Endometrial microvascular endothelial cells (primary cell): Measurements from ENCODE around the gene BMP4. TPM values are rescaled to one million over a fixed set of nuclear protein-coding genes. Genes with fewer than 3 reads are reported as not detected.

Experiments used
- in situ Hi-C: cut with HindIII; loops from 2 replicates; pipeline ENCODE4 v1.10.0; 2017; ENCODE audit warnings: low sequenced_read_pairs, low pct_unique_long_range_greater_than_20kb; ENCODE audit errors: inconsistent ontology term
- total RNA-seq: library from RNA; depleted of rRNA; stranded (reverse); fragments of >200 nt; gene quantifications from one replicate; pipeline ENCODE4 v1.2.3, GENCODE V29; 2015; ENCODE audit errors: inconsistent ontology term

BMP4 gene
- total RNA-seq, 1 donor from 2014 or later = 36.1 TPM

- in situ Hi-C loops = loop anchor here (10.0 to 25.0 kb wide), 2 partner anchors 205 to 432 kb away; no protein-coding TSS in a partner anchor
Observed at GRCh38 chr14:53969326-53969725, 12.7 kb upstream of the BMP4 start.

- in situ Hi-C loops = loop anchor here (10.0 to 25.0 kb wide), 2 partner anchors 206 to 431 kb away; no protein-coding TSS in a partner anchor
Observed at GRCh38 chr14:53968726-53969125, 12.1 kb upstream of the BMP4 start.

- in situ Hi-C loops = loop anchor here (10.0 to 25.0 kb wide), 2 partner anchors 207 to 430 kb away; no protein-coding TSS in a partner anchor
Observed at GRCh38 chr14:53967606-53968005, 11.0 kb upstream of the BMP4 start.

- in situ Hi-C loops = loop anchor here (10.0 to 25.0 kb wide), 2 partner anchors 211 to 427 kb away; no protein-coding TSS in a partner anchor
Observed at GRCh38 chr14:53964249-53964648, 7.6 kb upstream of the BMP4 start.

GRCh38 chr14:53963320-53964227, 6.9 kb upstream of the BMP4 start:
- in situ Hi-C loops = loop anchor here (10.0 to 25.0 kb wide), 2 partner anchors 211 to 426 kb away; no protein-coding TSS in a partner anchor

GRCh38 chr14:53962953-53963319, 6.3 kb upstream of the BMP4 start:
- in situ Hi-C loops = loop anchor here (10.0 to 25.0 kb wide), 2 partner anchors 212 to 426 kb away; no protein-coding TSS in a partner anchor

GRCh38 chr14:53958628-53959027, 2.0 kb upstream of the BMP4 start:
- in situ Hi-C loops = loop anchor here (25.0 kb wide), 1 partner anchor 421 kb away; no protein-coding TSS in a partner anchor

GRCh38 chr14:53957739-53958138, 1.1 kb upstream of the BMP4 start:
- in situ Hi-C loops = loop anchor here (25.0 kb wide), 1 partner anchor 420 kb away; no protein-coding TSS in a partner anchor

- in situ Hi-C loops = loop anchor here (25.0 kb wide), 1 partner anchor 419 kb away; no protein-coding TSS in a partner anchor
Observed at GRCh38 chr14:53955671-53956426, 776 bp downstream of the BMP4 start.

- in situ Hi-C loops = loop anchor here (25.0 kb wide), 1 partner anchor 418 kb away; no protein-coding TSS in a partner anchor
Observed at GRCh38 chr14:53955229-53955556, 1.4 kb downstream of the BMP4 start.

- in situ Hi-C loops = loop anchor here (25.0 kb wide), 1 partner anchor 417 kb away; no protein-coding TSS in a partner anchor
Observed at GRCh38 chr14:53954551-53955228, 1.9 kb downstream of the BMP4 start.

- in situ Hi-C loops = loop anchor here (25.0 kb wide), 1 partner anchor 417 kb away; no protein-coding TSS in a partner anchor
Observed at GRCh38 chr14:53953828-53954550, 2.6 kb downstream of the BMP4 start.

GRCh38 chr14:53953002-53953827, 3.4 kb downstream of the BMP4 start:
- in situ Hi-C loops = loop anchor here (25.0 kb wide), 1 partner anchor 416 kb away; no protein-coding TSS in a partner anchor

- in situ Hi-C loops = loop anchor here (25.0 kb wide), 1 partner anchor 415 kb away; no protein-coding TSS in a partner anchor
Observed at GRCh38 chr14:53952533-53952932, 4.1 kb downstream of the BMP4 start.

- in situ Hi-C loops = loop anchor here (25.0 kb wide), 1 partner anchor 414 kb away; no protein-coding TSS in a partner anchor
Observed at GRCh38 chr14:53951627-53952303, 4.9 kb downstream of the BMP4 start.

- in situ Hi-C loops = loop anchor here (25.0 kb wide), 1 partner anchor 414 kb away; no protein-coding TSS in a partner anchor
Observed at GRCh38 chr14:53951243-53951626, 5.4 kb downstream of the BMP4 start.
